CD4-positive, alpha-beta T cell treated with Interleukin-6 at 100 ng/mL for 8 hours (primary cell): ENCODE results near the gene EIF1AD.
A peak's percentile ranks its signal among the peaks of the same experiment; 100 is the strongest.
"Not testable (repeated sequence)": the region's sequence is repeated elsewhere in the genome, so short reads cannot be mapped to it uniquely, and the experiment has no call there.

Source experiments
- DNase-seq: peaks from one replicate; pipeline ENCODE4 v3.0.0-alpha.2; 2020; ENCODE audit warnings: mixed read lengths, low spot score

EIF1AD gene

GRCh38 chr11:66022401-66023185, 20.6 kb upstream of the EIF1AD start:
- DNase-seq = peak; percentile 57

- no peak for DNase-seq
Observed at GRCh38 chr11:66020618-66021357, 18.8 kb upstream of the EIF1AD start.

- DNase-seq = no peak
Observed at GRCh38 chr11:66020212-66020611, 18.3 kb upstream of the EIF1AD start.

GRCh38 chr11:66017321-66017720, 15.4 kb upstream of the EIF1AD start:
- DNase-seq = no peak

- DNase-seq = no peak
Observed at GRCh38 chr11:66016793-66017177, 14.8 kb upstream of the EIF1AD start.

- DNase-seq = no peak
Observed at GRCh38 chr11:66015936-66016792, 14.2 kb upstream of the EIF1AD start.

GRCh38 chr11:66015454-66015881, 13.5 kb upstream of the EIF1AD start:
- no peak for DNase-seq

GRCh38 chr11:66014804-66015453, 13.0 kb upstream of the EIF1AD start:
- no peak for DNase-seq

GRCh38 chr11:66013762-66014100, 11.8 kb upstream of the EIF1AD start:
- DNase-seq = no peak

GRCh38 chr11:66012946-66013761, 11.2 kb upstream of the EIF1AD start:
- no peak for DNase-seq

- no peak for DNase-seq
Observed at GRCh38 chr11:66012371-66012945, 10.5 kb upstream of the EIF1AD start.

- DNase-seq = no peak
Observed at GRCh38 chr11:66011785-66012303, 9.9 kb upstream of the EIF1AD start, which contains the start of gene CST6. Gene CST6, plus strand, starts transcription at chr11:66012008. Its CDS starts 37 bp downstream, at chr11:66012045.

- no peak for DNase-seq
Observed at GRCh38 chr11:66011239-66011784, 9.4 kb upstream of the EIF1AD start.

- DNase-seq = not testable (repeated sequence)
Observed at GRCh38 chr11:66010036-66010435, 8.1 kb upstream of the EIF1AD start.

- DNase-seq = no peak
Observed at GRCh38 chr11:66008468-66009101, 6.6 kb upstream of the EIF1AD start.

GRCh38 chr11:66008095-66008467, 6.1 kb upstream of the EIF1AD start:
- no peak for DNase-seq

- no peak for DNase-seq
Observed at GRCh38 chr11:66007201-66007634, 5.3 kb upstream of the EIF1AD start.

GRCh38 chr11:66006891-66007176, 4.9 kb upstream of the EIF1AD start:
- DNase-seq = no peak

GRCh38 chr11:66006134-66006890, 4.4 kb upstream of the EIF1AD start:
- no peak for DNase-seq
